ENCODE data around the gene SPART.

DNA sequence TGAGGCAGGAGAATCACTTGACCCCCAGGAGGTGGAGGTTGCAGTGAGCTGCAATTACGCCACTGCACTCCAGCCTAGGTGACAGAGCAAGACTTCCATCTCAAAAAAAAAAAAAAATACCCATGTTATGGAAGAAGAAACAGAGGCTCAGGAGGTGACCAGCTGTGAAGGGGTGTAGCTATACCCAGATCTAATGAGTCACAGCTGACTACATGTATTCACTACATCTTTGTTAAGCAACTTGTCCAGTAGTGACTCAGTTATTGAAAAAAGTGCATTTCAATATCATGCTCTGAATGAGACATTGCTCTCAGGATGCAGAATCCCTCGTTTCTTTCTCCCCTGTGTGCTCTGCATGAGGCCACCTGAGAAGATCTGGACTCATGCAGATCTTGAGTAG is 16.1 kb upstream of the SPART start:
- TF ChIP-seq EZH2 (IDR thresholded peaks at IDR 0.05; ENCODE audit: low read length) = no peak
- TF ChIP-seq, protein P1, sequence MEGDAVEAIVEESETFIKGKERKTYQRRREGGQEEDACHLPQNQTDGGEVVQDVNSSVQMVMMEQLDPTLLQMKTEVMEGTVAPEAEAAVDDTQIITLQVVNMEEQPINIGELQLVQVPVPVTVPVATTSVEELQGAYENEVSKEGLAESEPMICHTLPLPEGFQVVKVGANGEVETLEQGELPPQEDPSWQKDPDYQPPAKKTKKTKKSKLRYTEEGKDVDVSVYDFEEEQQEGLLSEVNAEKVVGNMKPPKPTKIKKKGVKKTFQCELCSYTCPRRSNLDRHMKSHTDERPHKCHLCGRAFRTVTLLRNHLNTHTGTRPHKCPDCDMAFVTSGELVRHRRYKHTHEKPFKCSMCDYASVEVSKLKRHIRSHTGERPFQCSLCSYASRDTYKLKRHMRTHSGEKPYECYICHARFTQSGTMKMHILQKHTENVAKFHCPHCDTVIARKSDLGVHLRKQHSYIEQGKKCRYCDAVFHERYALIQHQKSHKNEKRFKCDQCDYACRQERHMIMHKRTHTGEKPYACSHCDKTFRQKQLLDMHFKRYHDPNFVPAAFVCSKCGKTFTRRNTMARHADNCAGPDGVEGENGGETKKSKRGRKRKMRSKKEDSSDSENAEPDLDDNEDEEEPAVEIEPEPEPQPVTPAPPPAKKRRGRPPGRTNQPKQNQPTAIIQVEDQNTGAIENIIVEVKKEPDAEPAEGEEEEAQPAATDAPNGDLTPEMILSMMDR (optimal IDR thresholded peaks at IDR 0.05 in 1 of 3, IDR thresholded peaks at IDR 0.05 in 1 of 3, conservative IDR thresholded peaks at IDR 0.05 in 1 of 3; ENCODE audit: extremely low read depth in 1 of 3, insufficient read depth in 2 of 3, low read length in 3 of 3) = no peak
